OCI-LY1 (cell line): ENCODE measurements around the gene CST9L.

Source experiments
- H2AFZ ChIP-seq: fragments of 200-600 bp; sonication (generic), shearing (Covaris generic); 2 replicates; pipeline ENCODE4 v1.6.0; 2014; ENCODE audit warnings: antibody characterized with exemption, mild to moderate bottlenecking, low read length
- H3F3A ChIP-seq: fragments of 200-600 bp; sonication (generic), shearing (Covaris generic); 2 replicates; pipeline ENCODE4 v1.6.0; 2014; ENCODE audit warnings: mild to moderate bottlenecking, antibody characterized with exemption, low read length, moderate library complexity; ENCODE audit not compliant: insufficient read depth
- H3K27ac ChIP-seq: fragments of 200-600 bp; sonication (generic); 2 replicates; pipeline ENCODE4 v1.5.1; 2014; ENCODE audit warnings: low read length, mixed run types, mild to moderate bottlenecking, low read depth; ENCODE audit not compliant: poor library complexity, severe bottlenecking
- H3K27me3 ChIP-seq: fragments of 200-600 bp; sonication (generic); 2 replicates; pipeline ENCODE4 v1.6.0; 2014; ENCODE audit warnings: antibody characterized with exemption, mild to moderate bottlenecking, low read length, moderate library complexity; ENCODE audit not compliant: insufficient read depth
- H3K36me3 ChIP-seq: fragments of 200-600 bp; sonication (generic); 2 replicates; pipeline ENCODE4 v1.6.1; 2014; ENCODE audit warnings: mild to moderate bottlenecking, antibody characterized with exemption, low read length, moderate library complexity, mixed read lengths; ENCODE audit not compliant: insufficient read depth
- H3K4me1 ChIP-seq: fragments of 200-600 bp; sonication (generic); 2 replicates; pipeline ENCODE4 v1.5.1; 2014; ENCODE audit warnings: mild to moderate bottlenecking, low read length, moderate library complexity; ENCODE audit not compliant: insufficient read depth, severe bottlenecking
- H3K4me2 ChIP-seq: fragments of 200-600 bp; sonication (generic), shearing (Covaris generic); 2 replicates; pipeline ENCODE4 v1.6.1; 2014; ENCODE audit warnings: low read length
- H3K4me3 ChIP-seq: fragments of 200-600 bp; sonication (generic); 2 replicates; pipeline ENCODE4 v1.5.1; 2014; ENCODE audit warnings: low read length, low read depth, mild to moderate bottlenecking, mixed read lengths; ENCODE audit not compliant: poor library complexity, severe bottlenecking
- H3K79me2 ChIP-seq: fragments of 200-600 bp; shearing (Covaris generic); 2 replicates; pipeline ENCODE4 v1.6.1; 2016; ENCODE audit warnings: mixed run types, low read length, mixed read lengths; ENCODE audit not compliant: insufficient read depth
- H3K9ac ChIP-seq: fragments of 200-600 bp; sonication (generic), shearing (Covaris generic); 2 replicates; pipeline ENCODE4 v1.6.1; 2014; ENCODE audit warnings: mild to moderate bottlenecking, low read length, mixed read lengths
- H3K9me2 ChIP-seq: fragments of 200-600 bp; sonication (generic), shearing (Covaris generic); 2 replicates; pipeline ENCODE4 v1.6.1; 2014; ENCODE audit warnings: low read depth, mild to moderate bottlenecking, low read length, mixed read lengths
- H3K9me3 ChIP-seq: fragments of 200-600 bp; shearing (Covaris generic); 2 replicates; pipeline ENCODE4 v1.6.1; 2014; ENCODE audit warnings: low read length, mixed read lengths
- H4K20me1 ChIP-seq: fragments of 200-600 bp; sonication (generic), shearing (Covaris generic); 2 replicates; pipeline ENCODE4 v1.6.0; 2016; ENCODE audit warnings: mild to moderate bottlenecking, low read length; ENCODE audit not compliant: insufficient read depth
- CTCF ChIP-seq: fragments of 200-600 bp; sonication (generic), shearing (Covaris generic); IDR thresholded peaks from 2 replicates; pipeline ENCODE4 v1.5.1; 2017; ENCODE audit warnings: mild to moderate bottlenecking, antibody characterized with exemption, low read length, moderate library complexity, mixed read lengths
- EZH2 ChIP-seq: fragments of 200-600 bp; sonication (generic), shearing (Covaris generic); IDR thresholded peaks from 2 replicates; pipeline ENCODE4 v1.8.0; 2017; ENCODE audit warnings: borderline replicate concordance, mixed run types, mild to moderate bottlenecking, antibody characterized with exemption, low read length, moderate library complexity, mixed read lengths

Gene CST9L

GRCh38 chr20:23607497-23608245 lies 39.4 kb upstream of the CST9L start:
- H3K27me3 ChIP-seq = no peaks in the 10 kb centered on the region; the same call in 1 of the 2 replicates
- H3F3A ChIP-seq = no peaks in the 10 kb centered on the region
- H3K9ac ChIP-seq = no peak overlapping the region
- no peak overlapping the region for H2AFZ ChIP-seq
- no peaks in the 10 kb centered on the region for H3K79me2 ChIP-seq
- H3K9me2 ChIP-seq = no peaks in the 10 kb centered on the region
- no peaks in the 10 kb centered on the region for H3K36me3 ChIP-seq
- no peak overlapping the region for H3K4me3 ChIP-seq
- no peak overlapping the region for H3K4me2 ChIP-seq
- no peaks in the 10 kb centered on the region for H4K20me1 ChIP-seq
- TF ChIP-seq CTCF (no peak), EZH2 (no peak)
- H3K9me3 ChIP-seq = no peaks in the 10 kb centered on the region
- no peak overlapping the region for H3K27ac ChIP-seq
- no peaks in the 10 kb centered on the region for H3K4me1 ChIP-seq

- no peaks in the 10 kb centered on the region for H4K20me1 ChIP-seq
- no peaks in the 10 kb centered on the region for H3K4me1 ChIP-seq
- no peaks in the 10 kb centered on the region for H3K36me3 ChIP-seq
- no peak overlapping the region for H2AFZ ChIP-seq
- H3K9ac ChIP-seq = no peak overlapping the region
- no peaks in the 10 kb centered on the region for H3K9me2 ChIP-seq
- no peaks in the 10 kb centered on the region for H3K79me2 ChIP-seq
- H3K9me3 ChIP-seq = no peaks in the 10 kb centered on the region
- no peaks in the 10 kb centered on the region for H3F3A ChIP-seq
- TF ChIP-seq CTCF (peak; percentile 82), EZH2 (no peak)
- no peak overlapping the region for H3K27ac ChIP-seq
- no peak overlapping the region for H3K4me3 ChIP-seq
- H3K4me2 ChIP-seq = no peak overlapping the region
- no peaks in the 10 kb centered on the region; the same call in 1 of the 2 replicates for H3K27me3 ChIP-seq
Measured at GRCh38 chr20:23606652-23607049, 38.4 kb upstream of the CST9L start.

- Histone ChIP-seq H3K4me3 (no peak within 1 kb of the TSS), H4K20me1 (no peaks in the 10 kb centered on the region), H3K4me1 (no peaks in the 10 kb centered on the region), H3K27ac (no peak within 1 kb of the TSS), H3F3A (no peaks in the 10 kb centered on the region), H3K79me2 (no peaks in the 10 kb centered on the region), H3K4me2 (no peak within 1 kb of the TSS), H3K9me3 (no peaks in the 10 kb centered on the region), H2AFZ (no peak within 1 kb of the TSS), H3K9ac (no peak within 1 kb of the TSS), H3K36me3 (no peaks in the 10 kb centered on the region), H3K27me3 (no peaks in the 10 kb centered on the region; the same call in 1 of the 2 replicates), H3K9me2 (no peaks in the 10 kb centered on the region)
- no peak for TF ChIP-seq CTCF
- TF ChIP-seq EZH2 = no peak
Measured at GRCh38 chr20:23605867-23606651, 37.8 kb upstream of the CST9L start, which contains the start of gene CST9. CST9 (minus strand) TSS chr20:23605917; CDS start chr20:23605864, 53 bp downstream.
